GM12878 (cell line): ENCODE data around the gene CASS4.

Experiments
- KLF5 ChIP-seq: fragments of 450-650 bp; IDR thresholded peaks from 2 replicates; pipeline ENCODE4 v1.6.1; 2014; ENCODE audit warnings: mild to moderate bottlenecking; ENCODE audit not compliant: partially characterized antibody
- MTA2 ChIP-seq: fragments of 450-650 bp; IDR thresholded peaks from 2 replicates; pipeline ENCODE4 v1.6.1; 2016; ENCODE audit warnings: low read depth, mild to moderate bottlenecking, moderate library complexity
- NFYA ChIP-seq: IDR thresholded peaks from 2 replicates; pipeline ENCODE4 v1.6.1; 2011; ENCODE audit warnings: low read depth, mild to moderate bottlenecking, low read length, improper control_type of control experiment, borderline replicate concordance
- TCF3 ChIP-seq: IDR thresholded peaks from 2 replicates; pipeline ENCODE4 v1.6.1; 2012; ENCODE audit warnings: low read depth, mild to moderate bottlenecking, low read length, borderline replicate concordance; ENCODE audit not compliant: insufficient read depth
- TF ChIP-seq, protein P1 (sequence below): fragments of 450-650 bp; IDR thresholded peaks from 2 replicates; pipeline ENCODE4 v1.6.1; 2017; ENCODE audit warnings: mild to moderate bottlenecking
- TF ChIP-seq, protein P2 (sequence below), 3 experiments: IDR thresholded peaks in 2 of 3; conservative IDR thresholded peaks in 1 of 3; 2 replicates each; pipeline ENCODE4 v1.5.1; 2011; ENCODE audit warnings: low read depth in 3 of 3, low read length in 3 of 3, mild to moderate bottlenecking in 3 of 3, control low read depth in 2 of 3, moderate library complexity in 2 of 3, inconsistent platforms in 1 of 3, mixed read lengths in 1 of 3; ENCODE audit not compliant: control insufficient read depth in 2 of 3, insufficient read depth in 1 of 3; ENCODE audit errors: extremely low read depth in 1 of 3
- TF ChIP-seq, protein P3 (sequence below): fragments of 450-650 bp; formaldehyde crosslinking; IDR thresholded peaks from 2 replicates; pipeline ENCODE4 v1.4.0; 2022; ENCODE audit warnings: mild to moderate bottlenecking, moderate library complexity

DNA sequence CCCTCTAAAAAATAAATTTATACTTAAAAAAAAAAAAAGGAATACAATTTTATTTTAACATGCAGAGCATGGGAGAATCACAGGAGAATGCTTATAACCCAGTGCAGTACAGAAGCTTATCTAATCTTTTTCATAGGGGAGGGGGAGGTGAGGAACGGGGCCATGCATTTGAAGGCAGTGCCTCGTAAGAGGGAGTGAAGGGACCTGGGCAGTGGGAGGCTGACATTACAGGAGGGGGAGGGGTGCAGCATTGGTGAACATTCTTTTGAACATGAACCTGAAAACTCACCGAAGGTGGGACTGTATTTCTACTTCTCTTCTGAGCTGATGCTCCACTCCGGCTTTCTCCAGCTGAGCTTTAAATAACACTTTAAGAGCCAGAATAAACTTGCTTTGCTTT is 29.4 kb upstream of the CASS4 start:
- TF ChIP-seq NFYA (no peak), TCF3 (no peak), KLF5 (no peak), MTA2 (no peak)
- TF ChIP-seq, protein P1, sequence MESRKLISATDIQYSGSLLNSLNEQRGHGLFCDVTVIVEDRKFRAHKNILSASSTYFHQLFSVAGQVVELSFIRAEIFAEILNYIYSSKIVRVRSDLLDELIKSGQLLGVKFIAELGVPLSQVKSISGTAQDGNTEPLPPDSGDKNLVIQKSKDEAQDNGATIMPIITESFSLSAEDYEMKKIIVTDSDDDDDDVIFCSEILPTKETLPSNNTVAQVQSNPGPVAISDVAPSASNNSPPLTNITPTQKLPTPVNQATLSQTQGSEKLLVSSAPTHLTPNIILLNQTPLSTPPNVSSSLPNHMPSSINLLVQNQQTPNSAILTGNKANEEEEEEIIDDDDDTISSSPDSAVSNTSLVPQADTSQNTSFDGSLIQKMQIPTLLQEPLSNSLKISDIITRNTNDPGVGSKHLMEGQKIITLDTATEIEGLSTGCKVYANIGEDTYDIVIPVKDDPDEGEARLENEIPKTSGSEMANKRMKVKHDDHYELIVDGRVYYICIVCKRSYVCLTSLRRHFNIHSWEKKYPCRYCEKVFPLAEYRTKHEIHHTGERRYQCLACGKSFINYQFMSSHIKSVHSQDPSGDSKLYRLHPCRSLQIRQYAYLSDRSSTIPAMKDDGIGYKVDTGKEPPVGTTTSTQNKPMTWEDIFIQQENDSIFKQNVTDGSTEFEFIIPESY: no peak
- TF ChIP-seq, protein P2, sequence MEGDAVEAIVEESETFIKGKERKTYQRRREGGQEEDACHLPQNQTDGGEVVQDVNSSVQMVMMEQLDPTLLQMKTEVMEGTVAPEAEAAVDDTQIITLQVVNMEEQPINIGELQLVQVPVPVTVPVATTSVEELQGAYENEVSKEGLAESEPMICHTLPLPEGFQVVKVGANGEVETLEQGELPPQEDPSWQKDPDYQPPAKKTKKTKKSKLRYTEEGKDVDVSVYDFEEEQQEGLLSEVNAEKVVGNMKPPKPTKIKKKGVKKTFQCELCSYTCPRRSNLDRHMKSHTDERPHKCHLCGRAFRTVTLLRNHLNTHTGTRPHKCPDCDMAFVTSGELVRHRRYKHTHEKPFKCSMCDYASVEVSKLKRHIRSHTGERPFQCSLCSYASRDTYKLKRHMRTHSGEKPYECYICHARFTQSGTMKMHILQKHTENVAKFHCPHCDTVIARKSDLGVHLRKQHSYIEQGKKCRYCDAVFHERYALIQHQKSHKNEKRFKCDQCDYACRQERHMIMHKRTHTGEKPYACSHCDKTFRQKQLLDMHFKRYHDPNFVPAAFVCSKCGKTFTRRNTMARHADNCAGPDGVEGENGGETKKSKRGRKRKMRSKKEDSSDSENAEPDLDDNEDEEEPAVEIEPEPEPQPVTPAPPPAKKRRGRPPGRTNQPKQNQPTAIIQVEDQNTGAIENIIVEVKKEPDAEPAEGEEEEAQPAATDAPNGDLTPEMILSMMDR (IDR thresholded peaks at IDR 0.05 in 2 of 3, conservative IDR thresholded peaks at IDR 0.05 in 1 of 3; ENCODE audit: control insufficient read depth in 2 of 3, extremely low read depth in 1 of 3, insufficient read depth in 1 of 3, low read depth in 3 of 3, low read length in 3 of 3): no peak
- TF ChIP-seq, protein P3, sequence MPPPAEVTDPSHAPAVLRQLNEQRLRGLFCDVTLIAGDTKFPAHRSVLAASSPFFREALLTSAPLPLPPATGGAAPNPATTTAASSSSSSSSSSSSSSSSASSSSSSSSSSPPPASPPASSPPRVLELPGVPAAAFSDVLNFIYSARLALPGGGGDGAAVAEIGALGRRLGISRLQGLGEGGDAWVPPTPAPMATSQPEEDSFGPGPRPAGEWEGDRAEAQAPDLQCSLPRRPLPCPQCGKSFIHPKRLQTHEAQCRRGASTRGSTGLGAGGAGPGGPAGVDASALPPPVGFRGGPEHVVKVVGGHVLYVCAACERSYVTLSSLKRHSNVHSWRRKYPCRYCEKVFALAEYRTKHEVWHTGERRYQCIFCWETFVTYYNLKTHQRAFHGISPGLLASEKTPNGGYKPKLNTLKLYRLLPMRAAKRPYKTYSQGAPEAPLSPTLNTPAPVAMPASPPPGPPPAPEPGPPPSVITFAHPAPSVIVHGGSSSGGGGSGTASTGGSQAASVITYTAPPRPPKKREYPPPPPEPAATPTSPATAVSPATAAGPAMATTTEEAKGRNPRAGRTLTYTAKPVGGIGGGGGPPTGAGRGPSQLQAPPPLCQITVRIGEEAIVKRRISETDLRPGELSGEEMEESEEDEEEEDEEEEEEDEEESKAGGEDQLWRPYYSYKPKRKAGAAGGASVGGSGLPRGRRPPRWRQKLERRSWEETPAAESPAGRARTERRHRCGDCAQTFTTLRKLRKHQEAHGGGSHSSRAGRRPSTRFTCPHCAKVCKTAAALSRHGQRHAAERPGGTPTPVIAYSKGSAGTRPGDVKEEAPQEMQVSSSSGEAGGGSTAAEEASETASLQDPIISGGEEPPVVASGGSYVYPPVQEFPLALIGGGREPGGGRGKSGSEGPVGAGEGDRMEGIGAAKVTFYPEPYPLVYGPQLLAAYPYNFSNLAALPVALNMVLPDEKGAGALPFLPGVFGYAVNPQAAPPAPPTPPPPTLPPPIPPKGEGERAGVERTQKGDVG: no peak
